Stimulated activated CD4-positive, alpha-beta T cell treated with anti-CD3 and anti-CD28 coated beads, Interleukin-15, amount 100 ng/mL, for 48 hours (primary cell): ENCODE measurements around the gene ANKRD11.
"Not testable (repeated sequence)": the region's sequence is repeated elsewhere in the genome, so short reads cannot be mapped to it uniquely, and the experiment has no call there.

Experiments
- DNase-seq, 2 donors: peaks; one replicate each; pipeline ENCODE4 v3.0.0-alpha.2; 2020; ENCODE audit warnings: low read depth in 2 of 2

Gene ANKRD11

GRCh38 chr16:89331371-89332109 lies 158.8 kb downstream of the ANKRD11 start:
- DNase-seq = no peak

GRCh38 chr16:89330177-89330856 lies 160.0 kb downstream of the ANKRD11 start:
- no peak for DNase-seq

GRCh38 chr16:89329830-89330176 lies 160.6 kb downstream of the ANKRD11 start:
- not testable (repeated sequence) for DNase-seq

- not testable (repeated sequence) for DNase-seq
These were observed 161.7 kb downstream of the ANKRD11 start for GRCh38 chr16:89328412-89329400.

- no peak for DNase-seq
These were observed 163.6 kb downstream of the ANKRD11 start for GRCh38 chr16:89326721-89327120.

- DNase-seq = no peak
These were observed 164.4 kb downstream of the ANKRD11 start for GRCh38 chr16:89325861-89326471.

GRCh38 chr16:89324056-89325010 lies 166.0 kb downstream of the ANKRD11 start:
- peak; percentile 64 to 65 for DNase-seq

- DNase-seq = no peak
These were observed 167.0 kb downstream of the ANKRD11 start for GRCh38 chr16:89323120-89323960.

GRCh38 chr16:89322321-89323119 lies 167.8 kb downstream of the ANKRD11 start:
- no peak for DNase-seq

- DNase-seq = no peak
These were observed 169.4 kb downstream of the ANKRD11 start for GRCh38 chr16:89320782-89321501.

GRCh38 chr16:89319886-89320781 lies 170.2 kb downstream of the ANKRD11 start:
- peak; percentile 34 to 55 for DNase-seq

GRCh38 chr16:89319631-89319885 lies 170.8 kb downstream of the ANKRD11 start:
- DNase-seq = no peak

- DNase-seq = no peak
These were observed 171.3 kb downstream of the ANKRD11 start for GRCh38 chr16:89318871-89319630.

GRCh38 chr16:89318430-89318758 lies 172.0 kb downstream of the ANKRD11 start:
- no peak for DNase-seq

GRCh38 chr16:89317729-89318429 lies 172.5 kb downstream of the ANKRD11 start:
- DNase-seq = no peak

- DNase-seq = no peak
These were observed 173.2 kb downstream of the ANKRD11 start for GRCh38 chr16:89317101-89317671.
